H9 (cell line): ENCODE results near the gene GLP2R. TPM values are rescaled to one million over a fixed set of nuclear protein-coding genes. Genes with fewer than 3 reads are reported as not detected.

Experiments
- DNase-seq: peaks from one replicate; pipeline ENCODE4 v3.0.0-alpha.2; 2017
- H2AFZ ChIP-seq: one replicate; pipeline ENCODE4 v1.6.1; 2013; ENCODE audit warnings: mild to moderate bottlenecking, low read length, control low read depth, moderate library complexity
- H2AK5ac ChIP-seq: 2 replicates; pipeline ENCODE4 v1.6.1; 2013; ENCODE audit warnings: low read length, control low read depth, mixed read lengths; ENCODE audit not compliant: insufficient read length
- H2BK120ac ChIP-seq: one replicate; pipeline ENCODE4 v1.6.1; 2013; ENCODE audit warnings: low read depth, mild to moderate bottlenecking, low read length, control low read depth, inconsistent platforms; ENCODE audit not compliant: poor library complexity, severe bottlenecking
- H2BK12ac ChIP-seq: 2 replicates; pipeline ENCODE4 v1.6.1; 2013; ENCODE audit warnings: low read length, control low read depth, mixed read lengths, low read depth; ENCODE audit not compliant: insufficient read length
- H2BK15ac ChIP-seq: 2 replicates; pipeline ENCODE4 v1.6.1; 2013; ENCODE audit warnings: low read depth, low read length, control low read depth
- H2BK20ac ChIP-seq: one replicate; pipeline ENCODE4 v1.6.1; 2013; ENCODE audit warnings: low read depth, mild to moderate bottlenecking, low read length, control low read depth, inconsistent platforms; ENCODE audit not compliant: poor library complexity, severe bottlenecking
- H2BK5ac ChIP-seq: 2 replicates; pipeline ENCODE4 v1.6.1; 2013; ENCODE audit warnings: low read length, control low read depth, mixed read lengths; ENCODE audit not compliant: insufficient read length
- H3K14ac ChIP-seq: 2 replicates; pipeline ENCODE4 v1.6.1; 2013; ENCODE audit warnings: low read length, control low read depth; ENCODE audit not compliant: insufficient read depth
- H3K18ac ChIP-seq: 2 replicates; pipeline ENCODE4 v1.6.1; 2013; ENCODE audit warnings: low read depth, mild to moderate bottlenecking, mixed read lengths, low read length, control low read depth; ENCODE audit not compliant: insufficient read length
- H3K23ac ChIP-seq: 2 replicates; pipeline ENCODE4 v1.6.1; 2013; ENCODE audit warnings: low read length, control low read depth, mixed read lengths, low read depth; ENCODE audit not compliant: insufficient read length
- H3K23me2 ChIP-seq: 2 replicates; pipeline ENCODE4 v1.6.1; 2013; ENCODE audit warnings: low read depth, mild to moderate bottlenecking, mixed read lengths, low read length, control low read depth; ENCODE audit not compliant: insufficient read length, poor library complexity, severe bottlenecking
- H3K27ac ChIP-seq: 2 replicates; pipeline ENCODE4 v1.5.1; 2013; ENCODE audit warnings: low read length, control low read depth, mixed read lengths, low read depth; ENCODE audit not compliant: insufficient read length
- H3K27me3 ChIP-seq: 2 replicates; pipeline ENCODE4 v1.6.1; 2013; ENCODE audit warnings: low read length, control low read depth, inconsistent platforms; ENCODE audit not compliant: insufficient read depth
- H3K4ac ChIP-seq: 2 replicates; pipeline ENCODE4 v1.6.1; 2013; ENCODE audit warnings: low read depth, mild to moderate bottlenecking, control low read depth, inconsistent platforms, low read length, moderate library complexity
- H3K4me1 ChIP-seq: 2 replicates; pipeline ENCODE4 v1.6.1; 2013; ENCODE audit warnings: low read length, control low read depth, inconsistent platforms; ENCODE audit not compliant: insufficient read depth
- H3K4me2 ChIP-seq: 2 replicates; pipeline ENCODE4 v1.6.1; 2013; ENCODE audit warnings: low read length, control low read depth, mixed read lengths; ENCODE audit not compliant: insufficient read length, insufficient read depth
- H3K56ac ChIP-seq: 2 replicates; pipeline ENCODE4 v1.6.1; 2013; ENCODE audit warnings: low read depth, mild to moderate bottlenecking, mixed read lengths, low read length, control low read depth; ENCODE audit not compliant: insufficient read length
- H3K79me1 ChIP-seq: 2 replicates; pipeline ENCODE4 v1.6.1; 2013; ENCODE audit warnings: low read depth, mild to moderate bottlenecking, moderate library complexity, low read length, control low read depth, inconsistent platforms; ENCODE audit not compliant: insufficient read depth, poor library complexity, severe bottlenecking
- H3K79me2 ChIP-seq: 2 replicates; pipeline ENCODE4 v1.6.1; 2013; ENCODE audit warnings: low read length, control low read depth, inconsistent platforms; ENCODE audit not compliant: insufficient read depth
- H3K9ac ChIP-seq: 2 replicates; pipeline ENCODE4 v1.6.1; 2013; ENCODE audit warnings: low read length, control low read depth, mixed read lengths; ENCODE audit not compliant: insufficient read length; ENCODE audit errors: extremely low read depth
- H3K9me3 ChIP-seq: one replicate; pipeline ENCODE4 v1.6.1; 2013; ENCODE audit warnings: low read depth, low read length, inconsistent platforms; ENCODE audit not compliant: control insufficient read depth
- H3T11ph ChIP-seq: one replicate; pipeline ENCODE4 v1.6.1; 2013; ENCODE audit warnings: mild to moderate bottlenecking, low read length, control low read depth, inconsistent platforms
- H4K20me1 ChIP-seq: one replicate; pipeline ENCODE4 v1.6.1; 2013; ENCODE audit not compliant: control insufficient read depth, insufficient read length, insufficient read depth
- H4K5ac ChIP-seq: 2 replicates; pipeline ENCODE4 v1.6.1; 2013; ENCODE audit warnings: low read depth, mild to moderate bottlenecking, mixed read lengths, low read length, control low read depth; ENCODE audit not compliant: insufficient read length
- H4K8ac ChIP-seq: replicated peaks from 2 replicates; pipeline ENCODE4 v1.6.1; 2013; ENCODE audit warnings: low read length, control low read depth, mixed read lengths, low read depth; ENCODE audit not compliant: insufficient read length
- H4K91ac ChIP-seq: 2 replicates; pipeline ENCODE4 v1.6.1; 2013; ENCODE audit warnings: low read depth, mild to moderate bottlenecking, moderate library complexity, mixed read lengths, low read length, control low read depth; ENCODE audit not compliant: insufficient read length
- H3K27ac Mint-ChIP-seq, 3 experiments: 2 replicates in 2 of 3; 3 replicates in 1 of 3; pipeline ENCODE4 v1.8.0; 2020 to 2021; ENCODE audit warnings: mixed read lengths in 3 of 3, mild to moderate bottlenecking in 1 of 3, moderate library complexity in 1 of 3
- H3K27me3 Mint-ChIP-seq: 2 replicates; pipeline ENCODE4 v1.8.0; 2021; ENCODE audit warnings: low read depth, mild to moderate bottlenecking, moderate library complexity, mixed read lengths
- H3K36me3 Mint-ChIP-seq, 3 experiments: 2 replicates in 2 of 3; 3 replicates in 1 of 3; pipeline ENCODE4 v1.8.0; 2020 to 2021; ENCODE audit warnings: low read depth in 3 of 3, mixed read lengths in 3 of 3; ENCODE audit not compliant: insufficient read depth in 1 of 3
- H3K4me1 Mint-ChIP-seq, 2 experiments: 2 replicates each; pipeline ENCODE4 v1.8.0; 2020; ENCODE audit warnings: mixed read lengths in 2 of 2
- H3K4me3 Mint-ChIP-seq, 2 experiments: 2 replicates in 1 of 2; 3 replicates in 1 of 2; pipeline ENCODE4 v1.8.0; 2020 to 2021; ENCODE audit warnings: mild to moderate bottlenecking in 2 of 2, mixed read lengths in 2 of 2, moderate library complexity in 1 of 2
- H3K9me3 Mint-ChIP-seq, 2 experiments: 2 replicates in 1 of 2; 3 replicates in 1 of 2; pipeline ENCODE4 v1.8.0; 2020; ENCODE audit warnings: mild to moderate bottlenecking in 2 of 2, mixed read lengths in 2 of 2, moderate library complexity in 1 of 2
- WGBS: extraction: QIAGEN DNeasy Blood & Tissue Kit; methylation state at CpG from one replicate; pipeline ENCODE4 v1.1.7; 2013; ENCODE audit warnings: missing lambda C conversion rate, low lambda C conversion rate, mixed read lengths; ENCODE audit not compliant: insufficient read length; ENCODE audit errors: extremely low coverage; 5-methylcytosine and 5-hydroxymethylcytosine counted together
- total RNA-seq: library from RNA; stranded (reverse); gene quantifications from 2 replicates; pipeline ENCODE4 v1.2.1, GENCODE V29; 2021
- TF ChIP-seq, protein P1 (sequence below): fragments of 200-600 bp; sonication (generic); conservative IDR thresholded peaks from 3 replicates; pipeline ENCODE4 v1.8.0; 2021; ENCODE audit warnings: antibody characterized with exemption, mild to moderate bottlenecking

GLP2R gene
- total RNA-seq, 1 experiment from 2014 or later = not detected

DNA sequence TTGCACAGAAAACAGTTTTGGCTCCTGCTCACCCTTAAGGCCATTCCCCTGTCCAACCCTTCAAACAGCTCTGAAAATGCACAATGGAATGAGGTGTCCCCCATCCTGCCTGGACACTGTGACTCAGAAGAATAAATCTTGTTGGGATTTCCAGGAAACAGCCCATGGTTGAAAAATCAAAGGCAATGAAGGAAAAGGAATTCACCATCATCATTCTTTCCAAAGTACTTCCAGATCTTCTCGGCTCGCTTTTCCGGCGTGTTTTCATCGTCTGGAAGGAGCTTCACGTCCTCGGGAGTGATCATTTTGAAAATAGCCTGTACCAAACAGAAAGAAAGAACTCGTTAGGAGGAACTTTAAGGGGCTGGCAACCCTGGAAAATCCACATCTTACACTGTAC is 75.1 kb downstream of the GLP2R start:
- DNase-seq = no peak
- TF ChIP-seq, protein P1, sequence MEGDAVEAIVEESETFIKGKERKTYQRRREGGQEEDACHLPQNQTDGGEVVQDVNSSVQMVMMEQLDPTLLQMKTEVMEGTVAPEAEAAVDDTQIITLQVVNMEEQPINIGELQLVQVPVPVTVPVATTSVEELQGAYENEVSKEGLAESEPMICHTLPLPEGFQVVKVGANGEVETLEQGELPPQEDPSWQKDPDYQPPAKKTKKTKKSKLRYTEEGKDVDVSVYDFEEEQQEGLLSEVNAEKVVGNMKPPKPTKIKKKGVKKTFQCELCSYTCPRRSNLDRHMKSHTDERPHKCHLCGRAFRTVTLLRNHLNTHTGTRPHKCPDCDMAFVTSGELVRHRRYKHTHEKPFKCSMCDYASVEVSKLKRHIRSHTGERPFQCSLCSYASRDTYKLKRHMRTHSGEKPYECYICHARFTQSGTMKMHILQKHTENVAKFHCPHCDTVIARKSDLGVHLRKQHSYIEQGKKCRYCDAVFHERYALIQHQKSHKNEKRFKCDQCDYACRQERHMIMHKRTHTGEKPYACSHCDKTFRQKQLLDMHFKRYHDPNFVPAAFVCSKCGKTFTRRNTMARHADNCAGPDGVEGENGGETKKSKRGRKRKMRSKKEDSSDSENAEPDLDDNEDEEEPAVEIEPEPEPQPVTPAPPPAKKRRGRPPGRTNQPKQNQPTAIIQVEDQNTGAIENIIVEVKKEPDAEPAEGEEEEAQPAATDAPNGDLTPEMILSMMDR = no peak
- H3K4me3 Mint-ChIP-seq = no peak overlapping the region
- H2AK5ac ChIP-seq = no peak overlapping the region
- no peak overlapping the region for H2BK15ac ChIP-seq
- no peak overlapping the region for H4K91ac ChIP-seq
- no peak overlapping the region for H3K27ac ChIP-seq
- H3K27me3 ChIP-seq = no peaks in the 10 kb centered on the region; the same call in 1 of the 2 replicates
- no peak overlapping the region for H2BK20ac ChIP-seq
- H4K8ac ChIP-seq = no peak overlapping the region
- no peaks in the 10 kb centered on the region for H3K9me3 Mint-ChIP-seq
- no peak overlapping the region for H3K18ac ChIP-seq
- H3K79me1 ChIP-seq = no peaks in the 10 kb centered on the region
- H3K23ac ChIP-seq = no peak overlapping the region
- H2BK12ac ChIP-seq = no peak overlapping the region
- no peaks in the 10 kb centered on the region for H3K9me3 ChIP-seq
- no peaks in the 10 kb centered on the region for H3K79me2 ChIP-seq
- no peak overlapping the region for H3K14ac ChIP-seq
- H3K36me3 Mint-ChIP-seq = no peaks in the 10 kb centered on the region
- H3K23me2 ChIP-seq = no peaks in the 10 kb centered on the region
- no peak overlapping the region for H3K9ac ChIP-seq
- H4K20me1 ChIP-seq = no peaks in the 10 kb centered on the region
- no peak overlapping the region for H2BK5ac ChIP-seq
- no peak overlapping the region for H3K4me2 ChIP-seq
- WGBS = no CpG with 5 or more reads among the region's 8 CpGs
- no peak overlapping the region for H2BK120ac ChIP-seq
- H3T11ph ChIP-seq = no peak overlapping the region
- H3K27ac Mint-ChIP-seq = no peak overlapping the region
- H3K27me3 Mint-ChIP-seq = peaks cover 2% of the 10 kb centered on the region
- H4K5ac ChIP-seq = no peak overlapping the region
- no peaks in the 10 kb centered on the region for H3K4me1 ChIP-seq
- H3K56ac ChIP-seq = no peak overlapping the region
- no peak overlapping the region for H2AFZ ChIP-seq
- H3K4me1 Mint-ChIP-seq = peaks cover 5 to 31% of the 10 kb centered on the region in 2 experiments; a peak in 3 of 4 replicates
- H3K4ac ChIP-seq = no peak overlapping the region
